HEK293 (cell line): ENCODE results near the gene PAQR5.
"Not testable (repeated sequence)": the region's sequence is repeated elsewhere in the genome, so short reads cannot be mapped to it uniquely, and the experiment has no call there.

Experiments used
- CTCF ChIP-seq: fragments of 450-650 bp; formaldehyde crosslinking; IDR thresholded peaks from 2 replicates; pipeline ENCODE4 v1.5.1; 2016; ENCODE audit warnings: missing biosample characterization, missing genetic modification characterization
- KLF16 ChIP-seq: fragments of 450-650 bp; formaldehyde crosslinking; IDR thresholded peaks from 2 replicates; pipeline ENCODE4 v1.5.1; 2017; ENCODE audit warnings: missing biosample characterization, missing genetic modification characterization
- ZNF175 ChIP-seq: fragments of 450-650 bp; formaldehyde crosslinking; IDR thresholded peaks from 2 replicates; pipeline ENCODE4 v1.5.1; 2016; ENCODE audit warnings: missing biosample characterization, missing genetic modification characterization
- ZNF266 ChIP-seq: fragments of 450-650 bp; formaldehyde crosslinking; IDR thresholded peaks from 2 replicates; pipeline ENCODE4 v1.5.1; 2016; ENCODE audit warnings: missing biosample characterization, missing genetic modification characterization, low read depth
- ZNF280D ChIP-seq: fragments of 450-650 bp; formaldehyde crosslinking; IDR thresholded peaks from 2 replicates; pipeline ENCODE4 v1.5.1; 2016; ENCODE audit warnings: missing biosample characterization, missing genetic modification characterization
- ZNF302 ChIP-seq: fragments of 450-650 bp; formaldehyde crosslinking; IDR thresholded peaks from 2 replicates; pipeline ENCODE4 v1.5.1; 2016; ENCODE audit warnings: missing biosample characterization, missing genetic modification characterization, low read depth
- ZNF341 ChIP-seq: fragments of 450-650 bp; formaldehyde crosslinking; IDR thresholded peaks from 2 replicates; pipeline ENCODE4; 2016; ENCODE audit warnings: low read depth, missing biosample characterization, missing genetic modification characterization
- ZNF354C ChIP-seq: fragments of 450-650 bp; formaldehyde crosslinking; IDR thresholded peaks from 2 replicates; pipeline ENCODE4 v1.5.1; 2016; ENCODE audit warnings: missing biosample characterization, missing genetic modification characterization, low read depth, borderline replicate concordance
- ZNF48 ChIP-seq: fragments of 450-650 bp; formaldehyde crosslinking; IDR thresholded peaks from 2 replicates; pipeline ENCODE4 v1.5.1; 2016; ENCODE audit warnings: missing biosample characterization, missing genetic modification characterization
- ZSCAN5A ChIP-seq: fragments of 450-650 bp; formaldehyde crosslinking; IDR thresholded peaks from 2 replicates; pipeline ENCODE4 v1.5.1; 2016; ENCODE audit warnings: missing biosample characterization, missing genetic modification characterization
- TF ChIP-seq, protein P1 (sequence below): fragments of 450-650 bp; IDR thresholded peaks from 2 replicates; pipeline ENCODE4 v1.5.1; 2018; ENCODE audit warnings: missing biosample characterization, mild to moderate bottlenecking, missing genetic modification characterization
- TF ChIP-seq, protein P2 (sequence below): fragments of 450-650 bp; formaldehyde crosslinking; IDR thresholded peaks from 2 replicates; pipeline ENCODE4 v1.5.1; 2016; ENCODE audit warnings: missing biosample characterization, missing genetic modification characterization
- TF ChIP-seq, protein P3 (sequence below): fragments of 450-650 bp; formaldehyde crosslinking; IDR thresholded peaks from 2 replicates; pipeline ENCODE4 v1.5.1; 2017; ENCODE audit warnings: missing biosample characterization, missing genetic modification characterization

DNA sequence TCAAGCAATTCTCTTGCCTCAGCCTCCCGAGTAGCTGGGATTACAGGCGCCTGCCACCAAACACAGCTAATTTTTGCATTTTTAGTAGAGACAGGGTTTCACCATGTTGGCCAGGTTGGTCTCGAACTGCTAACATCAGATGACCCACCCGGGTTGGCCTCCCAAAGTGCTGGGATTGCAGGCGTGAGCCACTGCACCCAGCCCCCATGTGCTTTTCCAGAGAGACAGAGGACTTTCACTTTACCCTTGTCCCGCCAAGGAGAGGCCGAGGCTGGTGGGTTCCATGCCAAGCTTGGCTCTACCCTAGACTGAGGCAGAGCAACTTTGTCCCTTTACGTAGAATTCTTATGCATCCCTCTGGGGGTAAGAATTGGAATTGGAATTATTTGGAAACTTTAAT lies 2.4 kb downstream of the PAQR5 start:
- not testable (repeated sequence) for TF ChIP-seq ZNF280D (tag by site-specific recombination); ZNF175 (tag by site-specific recombination); CTCF (tag by site-specific recombination); ZNF48; ZNF266 (tag by site-specific recombination); KLF16 (tag by site-specific recombination); ZSCAN5A; ZNF354C (tag by site-specific recombination); ZNF302 (tag by site-specific recombination); ZNF341 (tag by site-specific recombination)
- TF ChIP-seq, protein P1, sequence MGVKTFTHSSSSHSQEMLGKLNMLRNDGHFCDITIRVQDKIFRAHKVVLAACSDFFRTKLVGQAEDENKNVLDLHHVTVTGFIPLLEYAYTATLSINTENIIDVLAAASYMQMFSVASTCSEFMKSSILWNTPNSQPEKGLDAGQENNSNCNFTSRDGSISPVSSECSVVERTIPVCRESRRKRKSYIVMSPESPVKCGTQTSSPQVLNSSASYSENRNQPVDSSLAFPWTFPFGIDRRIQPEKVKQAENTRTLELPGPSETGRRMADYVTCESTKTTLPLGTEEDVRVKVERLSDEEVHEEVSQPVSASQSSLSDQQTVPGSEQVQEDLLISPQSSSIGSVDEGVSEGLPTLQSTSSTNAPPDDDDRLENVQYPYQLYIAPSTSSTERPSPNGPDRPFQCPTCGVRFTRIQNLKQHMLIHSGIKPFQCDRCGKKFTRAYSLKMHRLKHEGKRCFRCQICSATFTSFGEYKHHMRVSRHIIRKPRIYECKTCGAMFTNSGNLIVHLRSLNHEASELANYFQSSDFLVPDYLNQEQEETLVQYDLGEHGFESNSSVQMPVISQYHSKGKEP: not testable (repeated sequence)
- TF ChIP-seq, protein P2, sequence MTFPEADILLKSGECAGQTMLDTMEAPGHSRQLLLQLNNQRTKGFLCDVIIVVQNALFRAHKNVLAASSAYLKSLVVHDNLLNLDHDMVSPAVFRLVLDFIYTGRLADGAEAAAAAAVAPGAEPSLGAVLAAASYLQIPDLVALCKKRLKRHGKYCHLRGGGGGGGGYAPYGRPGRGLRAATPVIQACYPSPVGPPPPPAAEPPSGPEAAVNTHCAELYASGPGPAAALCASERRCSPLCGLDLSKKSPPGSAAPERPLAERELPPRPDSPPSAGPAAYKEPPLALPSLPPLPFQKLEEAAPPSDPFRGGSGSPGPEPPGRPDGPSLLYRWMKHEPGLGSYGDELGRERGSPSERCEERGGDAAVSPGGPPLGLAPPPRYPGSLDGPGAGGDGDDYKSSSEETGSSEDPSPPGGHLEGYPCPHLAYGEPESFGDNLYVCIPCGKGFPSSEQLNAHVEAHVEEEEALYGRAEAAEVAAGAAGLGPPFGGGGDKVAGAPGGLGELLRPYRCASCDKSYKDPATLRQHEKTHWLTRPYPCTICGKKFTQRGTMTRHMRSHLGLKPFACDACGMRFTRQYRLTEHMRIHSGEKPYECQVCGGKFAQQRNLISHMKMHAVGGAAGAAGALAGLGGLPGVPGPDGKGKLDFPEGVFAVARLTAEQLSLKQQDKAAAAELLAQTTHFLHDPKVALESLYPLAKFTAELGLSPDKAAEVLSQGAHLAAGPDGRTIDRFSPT (tag by site-specific recombination): not testable (repeated sequence)
- TF ChIP-seq, protein P3, sequence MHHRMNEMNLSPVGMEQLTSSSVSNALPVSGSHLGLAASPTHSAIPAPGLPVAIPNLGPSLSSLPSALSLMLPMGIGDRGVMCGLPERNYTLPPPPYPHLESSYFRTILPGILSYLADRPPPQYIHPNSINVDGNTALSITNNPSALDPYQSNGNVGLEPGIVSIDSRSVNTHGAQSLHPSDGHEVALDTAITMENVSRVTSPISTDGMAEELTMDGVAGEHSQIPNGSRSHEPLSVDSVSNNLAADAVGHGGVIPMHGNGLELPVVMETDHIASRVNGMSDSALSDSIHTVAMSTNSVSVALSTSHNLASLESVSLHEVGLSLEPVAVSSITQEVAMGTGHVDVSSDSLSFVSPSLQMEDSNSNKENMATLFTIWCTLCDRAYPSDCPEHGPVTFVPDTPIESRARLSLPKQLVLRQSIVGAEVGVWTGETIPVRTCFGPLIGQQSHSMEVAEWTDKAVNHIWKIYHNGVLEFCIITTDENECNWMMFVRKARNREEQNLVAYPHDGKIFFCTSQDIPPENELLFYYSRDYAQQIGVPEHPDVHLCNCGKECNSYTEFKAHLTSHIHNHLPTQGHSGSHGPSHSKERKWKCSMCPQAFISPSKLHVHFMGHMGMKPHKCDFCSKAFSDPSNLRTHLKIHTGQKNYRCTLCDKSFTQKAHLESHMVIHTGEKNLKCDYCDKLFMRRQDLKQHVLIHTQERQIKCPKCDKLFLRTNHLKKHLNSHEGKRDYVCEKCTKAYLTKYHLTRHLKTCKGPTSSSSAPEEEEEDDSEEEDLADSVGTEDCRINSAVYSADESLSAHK: not testable (repeated sequence)
